Measurements from ENCODE around the gene PPP3CB. TPM values are rescaled to one million over a fixed set of nuclear protein-coding genes. Genes with fewer than 3 reads are reported as not detected.

PPP3CB gene
- total and polyA plus RNA-seq, 2 donors (not counting 1 experiment from before 2014, with no cell fraction given) = 15.9 to 51.2 TPM

DNA sequence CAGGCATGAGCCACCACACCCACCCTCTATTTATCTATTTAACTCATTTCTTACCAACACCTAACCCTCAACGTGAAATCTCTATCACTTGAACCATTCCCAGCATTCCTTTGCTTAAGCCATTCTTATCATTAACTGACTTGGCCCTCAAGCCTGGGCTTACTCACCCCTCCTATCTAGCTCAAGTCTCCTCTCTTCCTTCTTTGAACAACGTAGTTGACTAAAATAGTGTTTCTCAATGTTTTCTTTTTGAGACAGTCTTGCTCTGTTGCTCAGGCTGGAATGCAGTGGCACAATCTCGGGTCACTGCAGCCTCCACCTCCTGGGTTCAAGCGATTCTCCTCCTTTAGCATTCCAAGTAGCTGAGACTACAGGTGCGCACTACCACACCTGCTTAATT lies 89.0 kb downstream of the PPP3CB start:
- no peak overlapping the region for H3K27ac Mint-ChIP-seq
- Histone ChIP-seq H3K4me1 (ENCODE audit: control insufficient read depth in 2 of 2, insufficient read depth in 2 of 2, low read length in 2 of 2) (peaks cover 3 to 6% of the 10 kb centered on the region in 2 donors), H3K27me3 (replicated peaks in 1 of 4; ENCODE audit: control extremely low read depth in 1 of 4, control insufficient read depth in 3 of 4, insufficient read depth in 4 of 4, low read length in 3 of 4) (no peaks in the 10 kb centered on the region), H3K27ac (ENCODE audit: low read length in 2 of 2) (no peak overlapping the region), H3K4me3 (ENCODE audit: control extremely low read depth in 1 of 5, extremely low read depth in 1 of 5, insufficient read depth in 1 of 5, low read depth in 2 of 5, low read length in 4 of 5) (no peak overlapping the region), H3K9me3 (ENCODE audit: control extremely low read depth in 1 of 3, control insufficient read depth in 2 of 3, insufficient read depth in 1 of 3, low read length in 2 of 3) (peaks cover 0 to 3% (median 0%) of the 10 kb centered on the region in 3 donors), H2AFZ (ENCODE audit: insufficient read depth, low read depth, low read length, poor library complexity, severe bottlenecking) (no peak overlapping the region), H3K9ac (ENCODE audit: low read length) (no peak overlapping the region), H3K36me3 (replicated peaks in 1 of 2; ENCODE audit: control extremely low read depth in 1 of 2, control insufficient read depth in 1 of 2, extremely low read depth in 1 of 2, insufficient read depth in 2 of 2, low read length in 1 of 2) (peaks cover 2 to 6% of the 10 kb centered on the region in 2 experiments), H3K79me2 (ENCODE audit: control insufficient read depth, insufficient read depth, low read length) (peaks cover 93% of the 10 kb centered on the region), H4K20me1 (ENCODE audit: control insufficient read depth, insufficient read depth, low read length, poor library complexity, severe bottlenecking) (peaks cover 67% of the 10 kb centered on the region), H3K4me2 (replicated peaks; ENCODE audit: low read depth, low read length, poor library complexity, severe bottlenecking) (no peak overlapping the region)
- intact Hi-C loops (cut with micrococcal nuclease) = no loop called here
- DNase-seq = no peak
- no peaks in the 10 kb centered on the region for H3K27me3 Mint-ChIP-seq
- peaks cover 43% of the 10 kb centered on the region for H3K4me1 Mint-ChIP-seq
- ChIA-PET POLR2A (no interaction called here), CTCF (interaction anchor here (0.6 kb wide), 3 partner anchors 12 to 174 kb away, joined by 3 read pairs; no protein-coding TSS in a partner anchor)
- H3K4me3 Mint-ChIP-seq = no peak overlapping the region
- 93% methylated on average over 5 of the region's 5 CpGs for WGBS (ENCODE audit: insufficient coverage)
- TF ChIP-seq, protein P1, sequence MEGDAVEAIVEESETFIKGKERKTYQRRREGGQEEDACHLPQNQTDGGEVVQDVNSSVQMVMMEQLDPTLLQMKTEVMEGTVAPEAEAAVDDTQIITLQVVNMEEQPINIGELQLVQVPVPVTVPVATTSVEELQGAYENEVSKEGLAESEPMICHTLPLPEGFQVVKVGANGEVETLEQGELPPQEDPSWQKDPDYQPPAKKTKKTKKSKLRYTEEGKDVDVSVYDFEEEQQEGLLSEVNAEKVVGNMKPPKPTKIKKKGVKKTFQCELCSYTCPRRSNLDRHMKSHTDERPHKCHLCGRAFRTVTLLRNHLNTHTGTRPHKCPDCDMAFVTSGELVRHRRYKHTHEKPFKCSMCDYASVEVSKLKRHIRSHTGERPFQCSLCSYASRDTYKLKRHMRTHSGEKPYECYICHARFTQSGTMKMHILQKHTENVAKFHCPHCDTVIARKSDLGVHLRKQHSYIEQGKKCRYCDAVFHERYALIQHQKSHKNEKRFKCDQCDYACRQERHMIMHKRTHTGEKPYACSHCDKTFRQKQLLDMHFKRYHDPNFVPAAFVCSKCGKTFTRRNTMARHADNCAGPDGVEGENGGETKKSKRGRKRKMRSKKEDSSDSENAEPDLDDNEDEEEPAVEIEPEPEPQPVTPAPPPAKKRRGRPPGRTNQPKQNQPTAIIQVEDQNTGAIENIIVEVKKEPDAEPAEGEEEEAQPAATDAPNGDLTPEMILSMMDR (IDR thresholded peaks at IDR 0.05) = no peak
- TF ChIP-seq EZH2 (IDR thresholded peaks at IDR 0.05; ENCODE audit: borderline replicate concordance, insufficient read depth, low read depth, low read length, poor library complexity, severe bottlenecking) = no peak
- no peak for ATAC-seq (ENCODE audit: low read depth)
- H3K9me3 Mint-ChIP-seq (ENCODE audit: insufficient read depth) = no peaks in the 10 kb centered on the region

DNA sequence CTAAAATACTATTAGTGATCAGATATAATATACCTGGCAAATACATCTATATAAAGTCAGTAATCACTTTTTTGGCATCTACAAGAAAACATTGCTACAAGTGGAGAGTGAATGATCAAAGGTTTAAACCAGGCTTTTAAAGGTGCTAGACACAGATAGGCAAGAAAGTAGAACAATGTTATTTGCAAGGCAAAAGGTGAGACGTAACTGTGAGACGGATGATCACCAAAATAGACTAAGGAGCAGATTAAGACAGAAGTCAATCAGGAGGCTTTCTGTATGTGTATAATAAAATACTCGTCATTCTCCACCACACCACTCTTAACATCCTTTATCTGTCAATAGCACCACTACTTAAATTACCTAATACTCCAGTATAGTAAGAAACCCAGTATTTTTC lies 90.3 kb downstream of the PPP3CB start:
- DNase-seq (no peak), ATAC-seq (ENCODE audit: low read depth) (no peak)
- Histone ChIP-seq H3K27me3 (replicated peaks in 1 of 4; ENCODE audit: control extremely low read depth in 1 of 4, control insufficient read depth in 3 of 4, insufficient read depth in 4 of 4, low read length in 3 of 4) (no peaks in the 10 kb centered on the region), H3K36me3 (replicated peaks in 1 of 2; ENCODE audit: control extremely low read depth in 1 of 2, control insufficient read depth in 1 of 2, extremely low read depth in 1 of 2, insufficient read depth in 2 of 2, low read length in 1 of 2) (peaks cover 2 to 9% of the 10 kb centered on the region in 2 experiments), H3K79me2 (ENCODE audit: control insufficient read depth, insufficient read depth, low read length) (peaks cover 90% of the 10 kb centered on the region), H3K4me2 (replicated peaks; ENCODE audit: low read depth, low read length, poor library complexity, severe bottlenecking) (no peak overlapping the region), H4K20me1 (ENCODE audit: control insufficient read depth, insufficient read depth, low read length, poor library complexity, severe bottlenecking) (peaks cover 61% of the 10 kb centered on the region), H3K9ac (ENCODE audit: low read length) (no peak overlapping the region), H2AFZ (ENCODE audit: insufficient read depth, low read depth, low read length, poor library complexity, severe bottlenecking) (no peak overlapping the region), H3K4me3 (ENCODE audit: control extremely low read depth in 1 of 5, extremely low read depth in 1 of 5, insufficient read depth in 1 of 5, low read depth in 2 of 5, low read length in 4 of 5) (no peak overlapping the region), H3K9me3 (ENCODE audit: control extremely low read depth in 1 of 3, control insufficient read depth in 2 of 3, insufficient read depth in 1 of 3, low read length in 2 of 3) (peaks cover 0 to 7% (median 0%) of the 10 kb centered on the region in 3 donors), H3K27ac (ENCODE audit: low read length in 2 of 2) (no peak overlapping the region), H3K4me1 (ENCODE audit: control insufficient read depth in 2 of 2, insufficient read depth in 2 of 2, low read length in 2 of 2) (peaks cover 3 to 6% of the 10 kb centered on the region in 2 donors)
- H3K4me1 Mint-ChIP-seq = peaks cover 34% of the 10 kb centered on the region
- CTCF ChIA-PET = no interaction called here
- H3K27me3 Mint-ChIP-seq = no peaks in the 10 kb centered on the region
- WGBS (ENCODE audit: insufficient coverage) = no CpG with 5 or more reads among the region's 3 CpGs
- H3K27ac Mint-ChIP-seq = no peak overlapping the region
- TF ChIP-seq EZH2 (IDR thresholded peaks at IDR 0.05; ENCODE audit: borderline replicate concordance, insufficient read depth, low read depth, low read length, poor library complexity, severe bottlenecking) = no peak
- TF ChIP-seq, protein P1 (IDR thresholded peaks at IDR 0.05) = no peak
- no peak overlapping the region for H3K4me3 Mint-ChIP-seq
- no peaks in the 10 kb centered on the region for H3K9me3 Mint-ChIP-seq (ENCODE audit: insufficient read depth)
- POLR2A ChIA-PET = interaction anchor here (0.7 kb wide), 1 partner anchor 10 kb away, joined by 3 read pairs; no protein-coding TSS in a partner anchor
- intact Hi-C loops (cut with micrococcal nuclease) = no loop called here

Data from B cell (primary cell).